GM12872 (cell line): ENCODE results near the gene ROCK2.

Experiments
- TF ChIP-seq, protein P1 (sequence below): IDR thresholded peaks from 3 replicates; pipeline ENCODE4 v1.5.1; 2011; ENCODE audit warnings: low read depth, mild to moderate bottlenecking, low read length, moderate library complexity; ENCODE audit not compliant: insufficient read depth

ROCK2 gene

DNA sequence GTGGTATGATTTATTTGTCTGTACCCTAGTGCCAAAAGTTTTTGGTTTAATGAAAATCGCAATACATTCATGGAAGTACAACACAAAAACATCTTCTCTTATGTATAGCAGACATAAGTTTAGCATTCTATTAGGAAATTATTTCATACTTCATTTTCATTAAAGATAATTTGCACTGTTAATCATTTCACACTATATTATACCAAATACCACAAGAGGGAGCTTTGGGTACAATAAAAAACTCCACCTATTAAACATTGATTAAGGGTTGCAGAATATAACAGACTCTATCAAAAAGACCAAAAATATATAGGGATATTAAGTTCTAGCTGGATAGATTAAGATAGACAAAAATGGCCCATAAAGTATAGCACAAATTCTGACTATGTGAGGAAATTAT, 110.1 kb downstream of the ROCK2 start:
- TF ChIP-seq, protein P1, sequence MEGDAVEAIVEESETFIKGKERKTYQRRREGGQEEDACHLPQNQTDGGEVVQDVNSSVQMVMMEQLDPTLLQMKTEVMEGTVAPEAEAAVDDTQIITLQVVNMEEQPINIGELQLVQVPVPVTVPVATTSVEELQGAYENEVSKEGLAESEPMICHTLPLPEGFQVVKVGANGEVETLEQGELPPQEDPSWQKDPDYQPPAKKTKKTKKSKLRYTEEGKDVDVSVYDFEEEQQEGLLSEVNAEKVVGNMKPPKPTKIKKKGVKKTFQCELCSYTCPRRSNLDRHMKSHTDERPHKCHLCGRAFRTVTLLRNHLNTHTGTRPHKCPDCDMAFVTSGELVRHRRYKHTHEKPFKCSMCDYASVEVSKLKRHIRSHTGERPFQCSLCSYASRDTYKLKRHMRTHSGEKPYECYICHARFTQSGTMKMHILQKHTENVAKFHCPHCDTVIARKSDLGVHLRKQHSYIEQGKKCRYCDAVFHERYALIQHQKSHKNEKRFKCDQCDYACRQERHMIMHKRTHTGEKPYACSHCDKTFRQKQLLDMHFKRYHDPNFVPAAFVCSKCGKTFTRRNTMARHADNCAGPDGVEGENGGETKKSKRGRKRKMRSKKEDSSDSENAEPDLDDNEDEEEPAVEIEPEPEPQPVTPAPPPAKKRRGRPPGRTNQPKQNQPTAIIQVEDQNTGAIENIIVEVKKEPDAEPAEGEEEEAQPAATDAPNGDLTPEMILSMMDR = 0 out of 3 replicates have a peak, but pooled peaks have one; percentile 5

DNA sequence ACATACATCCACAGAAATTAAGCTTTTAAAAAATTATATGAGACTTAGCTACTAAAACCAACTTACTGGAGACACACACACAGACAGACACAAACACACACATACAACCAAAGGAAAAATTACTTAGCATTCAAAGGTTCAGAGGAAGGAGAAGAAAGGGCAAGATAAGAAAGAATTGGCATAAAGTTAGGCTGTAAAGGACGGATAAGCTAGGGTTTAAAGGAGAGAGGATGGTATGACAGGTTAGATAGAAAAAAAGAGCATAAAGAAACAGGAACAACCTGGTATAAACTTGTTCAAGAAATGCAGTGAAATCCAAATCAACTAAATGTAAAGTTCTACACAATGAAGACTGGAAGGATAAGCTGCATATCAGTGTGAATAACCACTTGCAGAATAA, 115.7 kb downstream of the ROCK2 start:
- TF ChIP-seq, protein P1 = no peak

DNA sequence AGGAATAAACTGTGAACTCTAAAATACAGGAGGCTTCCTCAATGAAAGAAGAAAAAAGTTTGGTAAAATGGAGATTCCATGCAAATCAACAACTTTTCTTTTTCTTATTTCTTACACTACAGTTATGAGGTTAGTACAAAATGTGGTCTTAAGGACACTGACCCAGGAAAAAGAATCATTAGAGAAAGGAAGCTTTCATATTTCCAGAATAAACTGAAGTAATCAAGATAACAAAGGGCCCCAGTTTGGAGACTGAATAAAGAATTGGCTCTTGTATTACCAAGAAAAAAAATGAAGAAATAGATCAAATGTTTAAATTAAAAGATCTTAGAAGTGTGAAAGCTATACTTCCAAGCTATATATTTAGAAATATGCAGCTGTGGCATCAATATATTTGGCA, 116.8 kb downstream of the ROCK2 start:
- TF ChIP-seq, protein P1 = no peak

DNA sequence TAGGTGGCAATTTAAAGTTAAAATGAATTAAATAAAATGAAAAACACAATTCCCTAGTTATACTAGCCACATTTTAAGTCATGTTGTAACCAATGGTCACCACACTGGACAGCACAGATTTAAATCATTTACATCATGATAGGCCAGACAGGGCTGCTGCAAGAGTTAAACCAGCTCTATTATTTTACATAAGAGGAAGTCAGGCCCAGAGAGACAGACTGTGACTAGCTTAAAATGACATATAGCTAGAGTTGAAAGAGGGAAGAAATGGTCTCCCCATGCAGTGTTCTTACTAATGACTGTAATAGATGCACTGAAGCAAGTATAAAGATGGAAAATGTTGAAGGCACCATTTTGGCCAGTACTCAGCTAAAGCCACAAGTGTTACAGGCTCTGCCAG, 119.5 kb downstream of the ROCK2 start:
- TF ChIP-seq, protein P1 = no peak

DNA sequence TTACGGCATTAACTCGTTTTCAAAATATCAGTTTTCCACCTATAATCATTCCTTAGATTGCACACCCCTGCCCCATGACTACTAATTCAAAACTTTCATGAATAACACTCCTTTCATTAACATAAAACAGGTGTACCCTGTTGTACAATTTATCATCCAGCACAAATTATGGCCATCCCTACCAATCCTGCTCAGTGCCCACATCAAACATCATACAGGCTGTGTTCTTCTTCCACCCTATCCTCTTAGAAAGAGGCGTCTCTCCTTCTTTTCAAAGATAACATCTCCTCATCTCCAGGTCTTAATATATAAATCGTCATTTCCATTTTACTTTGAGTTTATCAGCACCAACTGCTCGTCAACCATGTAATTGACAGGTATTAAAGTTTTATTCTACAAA, 121.6 kb downstream of the ROCK2 start:
- TF ChIP-seq, protein P1 = no peak

DNA sequence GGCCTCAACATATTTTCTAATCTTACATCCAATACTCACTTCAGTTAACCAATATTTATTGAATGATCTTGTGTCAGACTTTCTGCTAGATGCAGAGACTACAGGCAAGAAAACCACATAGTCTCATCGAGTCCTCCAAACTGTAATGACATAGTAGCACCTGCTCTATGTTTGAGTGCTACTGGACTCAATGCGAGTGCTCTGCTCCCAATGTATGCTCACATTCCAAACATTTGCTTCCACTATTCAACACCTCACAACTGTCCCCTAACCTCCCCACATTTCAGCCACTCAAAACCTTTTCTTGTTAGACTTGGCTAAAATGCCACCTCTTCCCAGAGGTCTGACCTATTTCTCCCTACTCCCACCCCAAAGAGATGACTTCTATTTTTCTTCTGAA, 124.0 kb downstream of the ROCK2 start:
- TF ChIP-seq, protein P1 = no peak

DNA sequence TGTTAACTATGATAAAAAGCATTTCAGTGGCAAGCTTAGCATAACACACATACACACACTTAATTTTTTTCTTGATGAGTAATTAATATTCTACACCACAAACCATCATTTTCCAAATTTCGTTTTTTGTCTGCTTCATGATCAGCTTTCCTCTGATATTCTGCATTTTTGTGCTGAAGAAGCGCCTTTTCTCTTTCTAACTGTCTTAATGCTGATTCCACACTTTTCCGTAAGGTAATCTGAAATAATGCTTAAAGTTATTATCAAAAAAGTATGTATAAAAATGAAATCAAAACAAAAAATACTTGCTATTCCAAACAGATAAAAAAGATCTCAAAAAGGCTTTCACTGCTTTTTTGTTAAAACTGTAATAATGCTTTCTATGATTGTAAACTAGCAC, 129.0 kb downstream of the ROCK2 start:
- TF ChIP-seq, protein P1 = no peak

DNA sequence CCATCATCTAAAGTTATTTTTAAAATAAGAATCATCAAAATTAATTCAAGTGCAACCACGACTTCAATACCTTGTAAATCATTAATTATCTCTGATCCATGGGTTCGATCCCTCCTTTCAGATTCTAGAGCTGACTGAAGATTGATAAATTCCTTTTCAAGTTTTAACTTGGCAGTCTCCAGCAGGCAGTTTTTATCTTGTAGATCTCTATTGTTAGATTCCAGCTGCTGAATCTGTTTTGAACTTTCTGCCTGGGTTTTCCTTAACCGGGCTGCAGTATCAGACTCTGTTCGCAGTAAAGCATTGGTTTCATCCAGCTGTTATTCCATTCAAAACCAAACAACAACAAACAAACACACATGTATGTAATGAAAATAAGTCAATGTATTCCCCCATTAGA, 129.7 kb downstream of the ROCK2 start:
- TF ChIP-seq, protein P1 = no peak
